Endothelial cell of umbilical vein (primary cell): Measurements from ENCODE around the gene CHM.
"Not testable (repeated sequence)": the region's sequence is repeated elsewhere in the genome, so short reads cannot be mapped to it uniquely, and the experiment has no call there.

Source experiments
- CTCF ChIP-seq, 2 donors: IDR thresholded peaks; 1 replicate in 1 of 2; 2 replicates in 1 of 2; pipeline ENCODE4 v1.5.1; 2011; ENCODE audit warnings: low read length in 2 of 2, mild to moderate bottlenecking in 2 of 2, moderate library complexity in 2 of 2, control low read depth in 1 of 2, inconsistent platforms in 1 of 2, low read depth in 1 of 2; ENCODE audit not compliant: insufficient read depth in 1 of 2; ENCODE audit errors: extremely low read depth in 1 of 2
- EZH2 ChIP-seq: IDR thresholded peaks from 2 replicates; pipeline ENCODE4 v1.6.1; 2012; ENCODE audit warnings: borderline replicate concordance, low read depth, mild to moderate bottlenecking, moderate library complexity, low read length, inconsistent platforms; ENCODE audit not compliant: severe bottlenecking
- JUN ChIP-seq: IDR thresholded peaks from 2 replicates; pipeline ENCODE4 v1.6.1; 2011; ENCODE audit warnings: borderline replicate concordance, low read depth; ENCODE audit not compliant: insufficient read length, insufficient read depth
- MAX ChIP-seq: IDR thresholded peaks from 2 replicates; pipeline ENCODE4 v1.6.1; 2011; ENCODE audit not compliant: insufficient read depth, insufficient read length
- MYC ChIP-seq: IDR thresholded peaks from one replicate; pipeline ENCODE4 v1.6.1; 2011; ENCODE audit warnings: mild to moderate bottlenecking, low read depth, low read length
- POLR2AphosphoS5 ChIP-seq: IDR thresholded peaks from 2 replicates; pipeline ENCODE4 v1.6.1; 2012; ENCODE audit warnings: low read depth, mild to moderate bottlenecking, control low read depth, low read length, moderate library complexity; ENCODE audit not compliant: insufficient read depth

- not testable (repeated sequence) for TF ChIP-seq JUN; CTCF (IDR thresholded peaks at IDR 0.05; ENCODE audit: extremely low read depth in 1 of 2, insufficient read depth in 1 of 2, low read depth in 1 of 2, low read length in 2 of 2); MAX; EZH2; POLR2AphosphoS5; MYC
These were observed 102.6 kb downstream of the CHM start for GRCh38 chrX:85944751-85945150.
